Measurements from ENCODE around the gene PHACTR2. TPM values are rescaled to one million over a fixed set of nuclear protein-coding genes. Genes with fewer than 3 reads are reported as not detected.

Gene PHACTR2
- total and polyA plus RNA-seq, 4 experiments from 2014 or later = 13.1 to 61.3 (median 45.4) TPM

- no peak for DNase-seq
- POLR2A ChIA-PET (ENCODE audit: partially characterized antibody) = no interaction called here
- H3K27me3 ChIP-seq (ENCODE audit: insufficient read depth, low read length) = no peaks in the 10 kb centered on the region
- H3K36me3 ChIP-seq (ENCODE audit: insufficient read depth, low read length) = no peaks in the 10 kb centered on the region
- Mint-ChIP-seq H3K4me3 (no peak overlapping the region), H3K4me1 (no peaks in the 10 kb centered on the region), H3K27ac (no peak overlapping the region), H3K9me3 (peaks cover 2 to 16% (median 3%) of the 10 kb centered on the region in 8 donors), H3K27me3 (peaks cover 0 to 1% of the 10 kb centered on the region in 2 donors), H3K36me3 (peaks cover 3 to 4% of the 10 kb centered on the region in 2 donors)
- intact Hi-C loops (cut with micrococcal nuclease) = no loop called here
- H3K4me1 ChIP-seq (ENCODE audit: insufficient read depth, low read length) = no peaks in the 10 kb centered on the region
- H3K27ac ChIP-seq (ENCODE audit: low read depth, low read length) = no peak overlapping the region
- no peak overlapping the region for H3K4me3 ChIP-seq (ENCODE audit: low read length in 2 of 2)
- CTCF ChIA-PET (ENCODE audit: partially characterized antibody) = no interaction called here
- no peaks in the 10 kb centered on the region for H3K9me3 ChIP-seq (ENCODE audit: control insufficient read depth in 1 of 2, low read length in 2 of 2)
These were observed 202.6 kb downstream of the PHACTR2 start for GRCh38 chr6:143880412-143880811.

Other genes starting within 250 kb of the PHACTR2 start
- gene ADAT2, start 227.3 kb upstream of the PHACTR2 start, total RNA-seq = 10 to 100 TPM; 10.5 to 11.2 TPM
- 1 to 10 TPM in 1 of 2 donors, under 1 TPM in 1; 0.31 to 1.4 TPM for gene ADAT2, start 227.3 kb upstream of the PHACTR2 start, polyA plus RNA-seq
- 10 to 100 TPM; 20.8 to 23.5 TPM for gene PEX3, start 227.2 kb upstream of the PHACTR2 start, total RNA-seq
- 10 to 100 TPM; 23.0 to 26.2 TPM for gene PEX3, start 227.2 kb upstream of the PHACTR2 start, polyA plus RNA-seq
- gene FUCA2, start 166.2 kb upstream of the PHACTR2 start, total RNA-seq = 10 to 100 TPM; 10.6 to 11.4 TPM
- gene FUCA2, start 166.2 kb upstream of the PHACTR2 start, polyA plus RNA-seq = 10 to 100 TPM; 12.2 to 26.3 TPM
- 10 to 100 TPM; 19.9 to 20.8 TPM for gene LTV1, start 165.4 kb downstream of the PHACTR2 start, total RNA-seq
- gene LTV1, start 165.4 kb downstream of the PHACTR2 start, polyA plus RNA-seq = 10 to 100 TPM; 18.2 to 28.1 TPM
- not detected for gene ZC2HC1B, start 186.5 kb downstream of the PHACTR2 start, total RNA-seq
- not detected for gene ZC2HC1B, start 186.5 kb downstream of the PHACTR2 start, polyA plus RNA-seq

Measured in CD4-positive, alpha-beta memory T cell (primary cell).